Heart right ventricle (tissue), 16 donors: ENCODE measurements around the gene ECT2. TPM values are rescaled to one million over a fixed set of nuclear protein-coding genes. Genes with fewer than 3 reads are reported as not detected.

Source experiments
- ATAC-seq, 8 donors: fragments of 200-7000 bp; cut with Tn5 transposase; one replicate each; pipeline ENCODE4 v1.9.1; 2020; ENCODE audit warnings: mild to moderate bottlenecking in 8 of 8, moderate library complexity in 8 of 8, moderate number of reproducible peaks in 1 of 8
- DNase-seq, 2 donors: peaks; one replicate each; pipeline ENCODE4 v3.0.0-alpha.2; 2020
- H3K27ac ChIP-seq, 10 donors: fragments of 200-600 bp; sonication (generic) in 2 of 10; one replicate each; pipeline versions ENCODE4 v1.5.0 to v1.8.0; 2020 to 2022; ENCODE audit warnings: mild to moderate bottlenecking in 3 of 10
- H3K27me3 ChIP-seq, 7 donors: fragments of 200-600 bp; one replicate each; pipeline ENCODE4 v1.8.0; 2021 to 2022; ENCODE audit warnings: mild to moderate bottlenecking in 2 of 7
- H3K36me3 ChIP-seq, 9 donors: fragments of 200-600 bp; sonication (generic) in 1 of 9; one replicate each; pipeline versions ENCODE4 v1.5.0 to v1.8.0; 2020 to 2022; ENCODE audit warnings: mild to moderate bottlenecking in 2 of 9
- H3K4me1 ChIP-seq, 9 donors: fragments of 200-600 bp; sonication (generic) in 1 of 9; one replicate each; pipeline versions ENCODE4 v1.5.0 to v1.8.0; 2020 to 2022; ENCODE audit warnings: mild to moderate bottlenecking in 4 of 9
- H3K4me3 ChIP-seq, 10 donors: fragments of 200-600 bp; sonication (generic) in 2 of 10; one replicate each; pipeline versions ENCODE4 v1.5.0 to v1.8.0; 2020 to 2022; ENCODE audit warnings: mild to moderate bottlenecking in 7 of 10, moderate library complexity in 2 of 10
- H3K9me3 ChIP-seq, 11 donors: fragments of 200-600 bp in 10 of 11; sonication (generic) in 2 of 11; one replicate each; pipeline versions ENCODE4 v1.5.0 to v1.8.0; 2013 to 2022; ENCODE audit warnings: mild to moderate bottlenecking in 2 of 11, control low read depth in 1 of 11, moderate library complexity in 1 of 11
- CTCF ChIP-seq, 9 donors: fragments of 200-600 bp; sonication (generic) in 2 of 9; IDR thresholded peaks; one replicate each; pipeline versions ENCODE4 v1.5.0 to v1.8.0; 2021 to 2022; ENCODE audit warnings: antibody characterized with exemption in 9 of 9, mild to moderate bottlenecking in 5 of 9, moderate library complexity in 1 of 9
- WGBS, 2 donors: extraction: QIAGEN DNeasy Blood & Tissue Kit; methylation state at CpG; one replicate each; pipeline ENCODE4 v1.1.7; 2013; ENCODE audit warnings: inconsistent platforms in 1 of 2; 5-methylcytosine and 5-hydroxymethylcytosine counted together
- intact Hi-C, 10 donors: fragments of 100-400 bp; cut with DNase I; formaldehyde crosslinking; loops; one replicate each; pipeline versions ENCODE4 v1.11.1 to v1.14.2; 2022
- polyA plus RNA-seq, 2 donors: library from polyadenylated mRNA; stranded (reverse); fragments of 200-250 nt; gene quantifications; one replicate each; pipeline ENCODE4 v1.2.3, GENCODE V29; 2013
- total RNA-seq, 10 donors: library from RNA; stranded (reverse); fragmentation: NEBNext Ultra II Directional in 3 of 10; extraction: Animal tissue kit (Norgen Biotek cat#: 25700) in 3 of 10; gene quantifications; one replicate each; pipeline versions ENCODE4 v1.2.1 to v1.2.4, GENCODE V29; 2021 to 2023
- donor health status: Arrhythmogenic right ventricular cardiomyopathy.
- donor health status: ischemic (EF 13 %, LVEDD 7.1; RV severe dilation, severe dysfunction).
- donor health status: healthy with polysubstance abuse.
- donor health status: DM: no; HTN: yes; CAD: no.
- donor health status: DM: no; HTN: no; CAD: no.
- donor health status: ischemic (EF 25% LVEDD 6.9; RV normal size, moderate dysfunction).
- donor health status: ischemic (EF 25% LVEDD 5.7; RV mildly dilated, moderate dysfunction).
- donor health status: healthy.
- donor health status: DM: yes; HTN: yes; CAD: no.
- donor health status: Ischemic cardiomyopathy.
- donor health status: ischemic (EF 35%, LVEDD 5.7; RV mildly dilated, moderate dysfunction).
- donor health status: nonischemic (EF 11% LVEDD 7.7; RV severe dilation, severe dysfunction).
- donor health status: DM: yes; HTN: yes; CAD: no.
- donor health status: PGD.
- donor health status: ischemic (EF 29% LVEDD 5.4; RV normal size, mild dysfunction).
- donor health status: nonischemic (EF 23%, LVEDD 6.1; RV moderate dilation, normal function).

The ECT2 gene
- total and polyA plus RNA-seq, 12 donors, result 2.0 to 8.0 (median 5.3) TPM

GRCh38 chr3:172746475-172746874 lies 4.1 kb upstream of the ECT2 start:
- Histone ChIP-seq H3K4me3 (no peak overlapping the region), H3K36me3 (no peaks in the 10 kb centered on the region), H3K27me3 (no peaks in the 10 kb centered on the region), H3K4me1 (peaks cover 0 to 20% (median 15%) of the 10 kb centered on the region in 9 donors), H3K27ac (no peak overlapping the region), H3K9me3 (no peaks in the 10 kb centered on the region)
- 61 to 70% methylated on average over 2 of the region's 2 CpGs for WGBS, 2 donors
- TF ChIP-seq CTCF (IDR thresholded peaks at IDR 0.05), result no peak
- DNase-seq (no peak), ATAC-seq (no peak)
- intact Hi-C loops, result loop anchor here in 1 of 10 donors (10.0 kb wide), 1 partner anchor 72 kb away; no protein-coding TSS in a partner anchor

- Histone ChIP-seq H3K4me1 (peaks cover 0 to 31% (median 19%) of the 10 kb centered on the region in 9 donors), H3K27ac (peak overlapping the region in 9 of 10 donors; percentile 72 to 91 (median 85)), H3K4me3 (peak overlapping the region in 9 of 10 donors; percentile 32 to 87 (median 79)), H3K36me3 (no peaks in the 10 kb centered on the region), H3K9me3 (no peaks in the 10 kb centered on the region), H3K27me3 (no peaks in the 10 kb centered on the region)
- DNase-seq (peak in 1 of 2 donors; percentile 42), ATAC-seq (peak in 4 of 8 donors; percentile 30 to 57 (median 48))
- intact Hi-C loops, result loop anchor here in 2 of 10 donors (2.0 to 10.0 kb wide), 2 partner anchors 37 to 75 kb away; no protein-coding TSS in a partner anchor
- no peak for TF ChIP-seq CTCF (IDR thresholded peaks at IDR 0.05)
- WGBS, 2 donors, result 32 to 43% methylated on average over 8 of the region's 8 CpGs
Measured at GRCh38 chr3:172749230-172749965, 1.1 kb upstream of the ECT2 start.

- whole genome bisulfite sequencing, 2 donors, result 11 to 12% methylated on average over 9 of the region's 9 CpGs
- intact Hi-C loops, result loop anchor here in 4 of 10 donors (1.0 to 5.0 kb wide), 4 partner anchors 39 to 78 kb away; partner anchors contain the start of gene NCEH1 (in 2 of the 4)
- ATAC-seq (peak in 3 of 8 donors; percentile 0 to 4 (median 1)), DNase-seq (no peak)
- Histone ChIP-seq H3K27ac (peak overlapping the region; percentile 11 to 91 (median 84)), H3K4me3 (peak overlapping the region; percentile 32 to 87 (median 78)), H3K9me3 (no peaks in the 10 kb centered on the region), H3K4me1 (peaks cover 0 to 31% (median 19%) of the 10 kb centered on the region in 9 donors), H3K36me3 (no peaks in the 10 kb centered on the region), H3K27me3 (no peaks in the 10 kb centered on the region)
- TF ChIP-seq CTCF (IDR thresholded peaks at IDR 0.05), result no peak
Measured at GRCh38 chr3:172750069-172750367, 508 bp upstream of the ECT2 start.

GRCh38 chr3:172751175-172751704 lies 714 bp downstream of the ECT2 start:
- no peaks in the 10 kb centered on the region for H3K9me3 ChIP-seq
- peak overlapping the region in 9 of 10 donors; percentile 66 to 91 (median 84) for H3K27ac ChIP-seq
- peaks cover 0 to 11% (median 0%) of the 10 kb centered on the region in 9 donors for H3K36me3 ChIP-seq
- peaks cover 0 to 31% (median 19%) of the 10 kb centered on the region in 9 donors for H3K4me1 ChIP-seq
- H3K27me3 ChIP-seq, result no peaks in the 10 kb centered on the region
- peak in 1 of 2 donors; percentile 15 for DNase-seq
- H3K4me3 ChIP-seq, result peak overlapping the region; percentile 67 to 87 (median 80)
- intact Hi-C loops, result loop anchor here in 3 of 10 donors (2.0 to 5.0 kb wide), 3 partner anchors 40 to 79 kb away; partner anchors contain the start of gene NCEH1 (in 1 of the 3)
- no peak for TF ChIP-seq CTCF (IDR thresholded peaks at IDR 0.05)
- ATAC-seq, result peak in 4 of 8 donors; percentile 8 to 20 (median 14)
- 0 to 1% methylated on average over 14 of the region's 14 CpGs for WGBS, 2 donors
